Skeletal muscle tissue (tissue), 4 donors: Measurements from ENCODE around the gene TIMM44. TPM values are rescaled to one million over a fixed set of nuclear protein-coding genes. Genes with fewer than 3 reads are reported as not detected.

Source experiments
- H3K27ac ChIP-seq: one replicate; pipeline ENCODE4 v1.7.0; 2013; ENCODE audit warnings: mild to moderate bottlenecking, low read depth, low read length, inconsistent platforms
- H3K27me3 ChIP-seq, 3 donors: one replicate each; pipeline ENCODE4 v1.7.0; 2013; ENCODE audit warnings: low read length in 3 of 3; ENCODE audit not compliant: control insufficient read depth in 3 of 3, insufficient read depth in 3 of 3
- H3K36me3 ChIP-seq, 3 donors: one replicate each; pipeline ENCODE4 v1.7.0; 2013; ENCODE audit warnings: low read length in 3 of 3; ENCODE audit not compliant: control insufficient read depth in 3 of 3, insufficient read depth in 3 of 3
- H3K4me1 ChIP-seq, 3 donors: one replicate each; pipeline ENCODE4 v1.7.0; 2013; ENCODE audit warnings: low read length in 3 of 3, mild to moderate bottlenecking in 3 of 3; ENCODE audit not compliant: control insufficient read depth in 3 of 3, insufficient read depth in 3 of 3
- H3K4me3 ChIP-seq, 3 donors: one replicate each; pipeline ENCODE4 v1.7.0; 2013; ENCODE audit warnings: low read length in 3 of 3
- H3K9ac ChIP-seq, 3 donors: one replicate each; pipeline ENCODE4 v1.7.0; 2013; ENCODE audit warnings: low read length in 3 of 3, mild to moderate bottlenecking in 3 of 3, moderate library complexity in 2 of 3, low read depth in 1 of 3
- H3K9me3 ChIP-seq, 3 donors: one replicate each; pipeline ENCODE4 v1.7.0; 2013; ENCODE audit warnings: low read length in 3 of 3; ENCODE audit not compliant: control insufficient read depth in 3 of 3
- total RNA-seq: library from RNA; depleted of rRNA; stranded (reverse); fragments of >200 nt; gene quantifications from one replicate; pipeline ENCODE4 v1.2.3, GENCODE V29; 2014
- donor health status: Osteomylitis.

TIMM44 gene
- total RNA-seq, 1 donor from 2014 or later, result 36.0 TPM

- no peak overlapping the region for H3K9ac ChIP-seq
- peaks cover 20 to 56% (median 34%) of the 10 kb centered on the region in 3 donors for H3K27me3 ChIP-seq
- no peaks in the 10 kb centered on the region for H3K9me3 ChIP-seq
- H3K4me1 ChIP-seq, result peaks cover 24 to 38% (median 32%) of the 10 kb centered on the region in 3 donors
- H3K27ac ChIP-seq, result no peak overlapping the region
- peaks cover 13 to 14% (median 13%) of the 10 kb centered on the region in 3 donors for H3K36me3 ChIP-seq
- no peak overlapping the region for H3K4me3 ChIP-seq
Measured at GRCh38 chr19:7916103-7916954, 27.1 kb downstream of the TIMM44 start.

GRCh38 chr19:7915250-7916102 is 28.0 kb downstream of the TIMM44 start:
- Histone ChIP-seq H3K27me3 (peaks cover 20 to 56% (median 34%) of the 10 kb centered on the region in 3 donors), H3K4me1 (peaks cover 18 to 33% (median 26%) of the 10 kb centered on the region in 3 donors), H3K9me3 (no peaks in the 10 kb centered on the region), H3K4me3 (no peak overlapping the region), H3K9ac (no peak overlapping the region), H3K36me3 (peaks cover 20 to 22% (median 20%) of the 10 kb centered on the region in 3 donors), H3K27ac (no peak overlapping the region)

GRCh38 chr19:7914598-7915045 is 28.8 kb downstream of the TIMM44 start, which contains the start of gene TGFBR3L:
Gene TGFBR3L, plus strand, starts transcription at chr19:7914830.
- H3K27ac ChIP-seq, result no peak within 1 kb of the TSS
- no peaks in the 10 kb centered on the region for H3K9me3 ChIP-seq
- peaks cover 14 to 29% (median 22%) of the 10 kb centered on the region in 3 donors for H3K4me1 ChIP-seq
- H3K36me3 ChIP-seq, result peaks cover 26 to 29% (median 27%) of the 10 kb centered on the region in 3 donors
- H3K27me3 ChIP-seq, result peaks cover 20 to 53% (median 34%) of the 10 kb centered on the region in 3 donors
- H3K4me3 ChIP-seq, result no peak within 1 kb of the TSS
- H3K9ac ChIP-seq, result no peak within 1 kb of the TSS

GRCh38 chr19:7914099-7914498 is 29.4 kb downstream of the TIMM44 start:
- no peaks in the 10 kb centered on the region for H3K9me3 ChIP-seq
- H3K4me1 ChIP-seq, result peaks cover 12 to 26% (median 20%) of the 10 kb centered on the region in 3 donors
- H3K36me3 ChIP-seq, result peaks cover 26 to 30% (median 29%) of the 10 kb centered on the region in 3 donors
- H3K9ac ChIP-seq, result no peak overlapping the region
- H3K27me3 ChIP-seq, result peaks cover 20 to 49% (median 33%) of the 10 kb centered on the region in 3 donors
- H3K4me3 ChIP-seq, result no peak overlapping the region
- no peak overlapping the region for H3K27ac ChIP-seq

GRCh38 chr19:7913652-7914051 is 29.8 kb downstream of the TIMM44 start:
- H3K27me3 ChIP-seq, result peaks cover 20 to 44% (median 28%) of the 10 kb centered on the region in 3 donors
- H3K36me3 ChIP-seq, result peaks cover 26 to 30% (median 29%) of the 10 kb centered on the region in 3 donors
- no peak overlapping the region for H3K9ac ChIP-seq
- no peak overlapping the region for H3K4me3 ChIP-seq
- no peaks in the 10 kb centered on the region for H3K9me3 ChIP-seq
- H3K4me1 ChIP-seq, result peaks cover 12 to 26% (median 20%) of the 10 kb centered on the region in 3 donors
- no peak overlapping the region for H3K27ac ChIP-seq

GRCh38 chr19:7912697-7913564 is 30.5 kb downstream of the TIMM44 start:
- peaks cover 18 to 37% (median 24%) of the 10 kb centered on the region in 3 donors for H3K27me3 ChIP-seq
- peaks cover 29 to 31% (median 30%) of the 10 kb centered on the region in 3 donors for H3K36me3 ChIP-seq
- H3K4me1 ChIP-seq, result peaks cover 12 to 24% (median 19%) of the 10 kb centered on the region in 3 donors
- H3K4me3 ChIP-seq, result no peak overlapping the region
- no peaks in the 10 kb centered on the region for H3K9me3 ChIP-seq
- H3K27ac ChIP-seq, result no peak overlapping the region
- no peak overlapping the region for H3K9ac ChIP-seq

GRCh38 chr19:7912144-7912696 is 31.2 kb downstream of the TIMM44 start:
- Histone ChIP-seq H3K27ac (no peak overlapping the region), H3K36me3 (peaks cover 32 to 33% (median 32%) of the 10 kb centered on the region in 3 donors), H3K9me3 (no peaks in the 10 kb centered on the region), H3K4me3 (no peak overlapping the region), H3K9ac (no peak overlapping the region), H3K27me3 (peaks cover 12 to 30% (median 21%) of the 10 kb centered on the region in 3 donors), H3K4me1 (peaks cover 13 to 21% (median 13%) of the 10 kb centered on the region in 3 donors)

GRCh38 chr19:7911508-7912143 is 31.8 kb downstream of the TIMM44 start:
- Histone ChIP-seq H3K27ac (no peak overlapping the region), H3K4me1 (peaks cover 9 to 20% (median 11%) of the 10 kb centered on the region in 3 donors), H3K36me3 (peaks cover 35% of the 10 kb centered on the region in 3 donors), H3K9ac (no peak overlapping the region), H3K4me3 (no peak overlapping the region), H3K9me3 (no peaks in the 10 kb centered on the region), H3K27me3 (peaks cover 9 to 25% (median 17%) of the 10 kb centered on the region in 3 donors)
